Calu3 (cell line): ENCODE measurements around the gene CIB2. TPM values are rescaled to one million over a fixed set of nuclear protein-coding genes. Genes with fewer than 3 reads are reported as not detected.

Experiments used
- BruUV-seq: library from RNA; stranded (reverse); fragments of 400-500 nt; replicated peaks from 2 replicates; lab custom pipeline; 2021; lab: Mats Ljungman, UMichigan
- CTCF ChIA-PET: fragments of 300-600 bp; sonication (Branson Sonifier 250); formaldehyde crosslinking; loops from one replicate; lab custom pipeline; 2022; ENCODE audit warnings: antibody characterized with exemption; lab: Charles Lee
- DNase-seq: peaks from one replicate; pipeline ENCODE4 v3.0.0; 2022
- H3K27ac Mint-ChIP-seq: one replicate; pipeline ENCODE4 v1.8.0; 2022; ENCODE audit warnings: mixed read lengths; ENCODE audit not compliant: unreplicated experiment
- H3K27me3 Mint-ChIP-seq: one replicate; pipeline ENCODE4 v1.8.0; 2022; ENCODE audit warnings: mixed read lengths; ENCODE audit not compliant: unreplicated experiment
- H3K36me3 Mint-ChIP-seq: one replicate; pipeline ENCODE4 v1.8.0; 2022; ENCODE audit warnings: mild to moderate bottlenecking, moderate library complexity, mixed read lengths; ENCODE audit not compliant: insufficient read depth, unreplicated experiment
- H3K4me1 Mint-ChIP-seq: one replicate; pipeline ENCODE4 v1.8.0; 2022; ENCODE audit warnings: mild to moderate bottlenecking, low read depth, mixed read lengths; ENCODE audit not compliant: unreplicated experiment
- H3K4me3 Mint-ChIP-seq: one replicate; pipeline ENCODE4 v1.8.0; 2022; ENCODE audit warnings: mild to moderate bottlenecking, low read depth, moderate library complexity, mixed read lengths; ENCODE audit not compliant: unreplicated experiment
- H3K9me3 Mint-ChIP-seq: one replicate; pipeline ENCODE4 v1.8.0; 2022; ENCODE audit warnings: low read depth, mixed read lengths; ENCODE audit not compliant: unreplicated experiment
- CTCF ChIP-seq: fragments of 200-600 bp; IDR thresholded peaks from one replicate; pipeline ENCODE4 v1.8.0; 2022; ENCODE audit warnings: antibody characterized with exemption; ENCODE audit not compliant: unreplicated experiment
- intact Hi-C: fragments of 100-400 bp; cut with micrococcal nuclease; formaldehyde crosslinking; loops from one replicate; pipeline ENCODE4 v1.10.0; 2022; ENCODE audit not compliant: unreplicated experiment
- total RNA-seq: library from RNA; stranded (reverse); gene quantifications from 2 replicates; pipeline ENCODE4 v1.2.3, GENCODE V29; 2022

Gene CIB2
- total RNA-seq, 1 experiment from 2014 or later: 15.7 TPM

- Mint-ChIP-seq H3K27ac (peak overlapping the region; percentile 79), H3K27me3 (no peaks in the 10 kb centered on the region), H3K4me3 (peak overlapping the region; percentile 42), H3K36me3 (peaks cover 22% of the 10 kb centered on the region), H3K9me3 (no peaks in the 10 kb centered on the region), H3K4me1 (peaks cover 67% of the 10 kb centered on the region)
- intact Hi-C loops: no loop called here
- DNase-seq: peak; percentile 55
- CTCF ChIA-PET: interaction anchor here (0.6 to 2.0 kb wide), 5 partner anchors 9 to 62 kb away, joined by 3 to 5 read pairs (median 5); no protein-coding TSS in a partner anchor
- BruUV-seq: no TSS peak
- TF ChIP-seq CTCF: no peak
Observed at GRCh38 chr15:78055919-78056713, 75.1 kb downstream of the CIB2 start.

GRCh38 chr15:78054966-78055365, 76.3 kb downstream of the CIB2 start:
- Mint-ChIP-seq H3K27ac (no peak overlapping the region), H3K9me3 (no peaks in the 10 kb centered on the region), H3K27me3 (no peaks in the 10 kb centered on the region), H3K4me3 (no peak overlapping the region), H3K36me3 (peaks cover 22% of the 10 kb centered on the region), H3K4me1 (peaks cover 73% of the 10 kb centered on the region)
- CTCF ChIA-PET: no interaction called here
- intact Hi-C loops: no loop called here
- no peak for DNase-seq
- BruUV-seq: no TSS peak
- no peak for TF ChIP-seq CTCF

Other genes starting within 250 kb of the CIB2 start
- 50.0 and 52.8 TPM in 2 replicates for gene TBC1D2B, start 53.7 kb downstream of the CIB2 start, total RNA-seq
- not detected in 2 replicates for gene SH2D7, start 38.9 kb downstream of the CIB2 start, total RNA-seq
- gene IDH3A, start 17.9 kb upstream of the CIB2 start, total RNA-seq: 96.1 and 111 TPM in 2 replicates
- 0.45 and 0.49 TPM in 2 replicates for gene ACSBG1, start 103.1 kb upstream of the CIB2 start, total RNA-seq
- gene DNAJA4, start 133.1 kb upstream of the CIB2 start, total RNA-seq: 52.1 and 53.6 TPM in 2 replicates
- gene SKIC8, start 168.2 kb upstream of the CIB2 start, total RNA-seq: 67.8 and 72.8 TPM in 2 replicates
- gene CRABP1, start 208.9 kb upstream of the CIB2 start, total RNA-seq: 0.51 TPM in 1 of 2 replicates, not detected in the other